Measurements from ENCODE around the gene THAP7. TPM values are rescaled to one million over a fixed set of nuclear protein-coding genes. Genes with fewer than 3 reads are reported as not detected.
"Not testable (repeated sequence)": the region's sequence is repeated elsewhere in the genome, so short reads cannot be mapped to it uniquely, and the experiment has no call there.

THAP7 gene
- total RNA-seq, 1 donor from 2014 or later: 34.9 TPM

DNA sequence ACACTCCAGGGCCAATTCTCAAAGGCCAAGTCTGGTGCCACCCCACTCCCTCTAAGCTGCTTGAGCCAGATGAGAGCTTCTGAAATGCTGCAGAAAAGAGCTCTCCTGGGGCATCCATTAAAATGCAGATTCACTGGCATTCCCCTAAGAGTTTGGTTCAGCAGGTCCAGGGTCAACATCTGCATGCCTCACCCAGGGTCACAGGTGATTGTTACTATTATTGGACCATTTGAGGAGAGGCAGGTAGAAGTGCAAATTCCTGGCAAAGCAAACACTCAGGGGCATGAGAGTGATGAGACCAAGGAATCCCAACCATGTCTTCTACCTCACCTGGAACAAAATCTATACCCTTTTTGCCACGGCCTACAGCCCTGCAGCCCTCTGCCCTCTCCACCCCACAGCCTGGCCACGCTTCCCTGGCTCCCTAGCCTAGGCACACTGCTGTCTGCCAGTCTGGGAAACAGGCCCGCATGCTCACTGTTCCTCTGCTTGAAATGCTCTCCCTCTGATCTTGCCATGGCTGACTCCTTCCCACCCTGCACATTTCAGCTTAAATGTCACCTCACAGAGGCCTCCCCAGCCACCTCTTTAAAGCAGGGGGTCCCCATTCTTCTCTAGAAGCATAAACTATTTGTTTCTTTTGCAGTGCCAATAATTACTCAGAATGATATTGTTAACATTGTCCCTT, 8.7 kb upstream of the THAP7 start:
- no peak for DNase-seq (ENCODE audit: extremely low spot score in 2 of 2)
- Histone ChIP-seq H3K4me3 (no peak overlapping the region), H3K36me3 (no peaks in the 10 kb centered on the region), H3K4me1 (peaks cover 26% of the 10 kb centered on the region), H3K9me3 (no peaks in the 10 kb centered on the region), H3K27me3 (no peaks in the 10 kb centered on the region), H3K27ac (no peak overlapping the region)
- TF ChIP-seq CTCF (IDR thresholded peaks at IDR 0.05) (no peak), POLR2A (IDR thresholded peaks at IDR 0.05) (no peak), POLR2AphosphoS5 (IDR thresholded peaks at IDR 0.05; ENCODE audit: insufficient read depth in 1 of 2, low read depth in 1 of 2) (no peak)
- intact Hi-C loops (cut with DNase I): no loop called here

DNA sequence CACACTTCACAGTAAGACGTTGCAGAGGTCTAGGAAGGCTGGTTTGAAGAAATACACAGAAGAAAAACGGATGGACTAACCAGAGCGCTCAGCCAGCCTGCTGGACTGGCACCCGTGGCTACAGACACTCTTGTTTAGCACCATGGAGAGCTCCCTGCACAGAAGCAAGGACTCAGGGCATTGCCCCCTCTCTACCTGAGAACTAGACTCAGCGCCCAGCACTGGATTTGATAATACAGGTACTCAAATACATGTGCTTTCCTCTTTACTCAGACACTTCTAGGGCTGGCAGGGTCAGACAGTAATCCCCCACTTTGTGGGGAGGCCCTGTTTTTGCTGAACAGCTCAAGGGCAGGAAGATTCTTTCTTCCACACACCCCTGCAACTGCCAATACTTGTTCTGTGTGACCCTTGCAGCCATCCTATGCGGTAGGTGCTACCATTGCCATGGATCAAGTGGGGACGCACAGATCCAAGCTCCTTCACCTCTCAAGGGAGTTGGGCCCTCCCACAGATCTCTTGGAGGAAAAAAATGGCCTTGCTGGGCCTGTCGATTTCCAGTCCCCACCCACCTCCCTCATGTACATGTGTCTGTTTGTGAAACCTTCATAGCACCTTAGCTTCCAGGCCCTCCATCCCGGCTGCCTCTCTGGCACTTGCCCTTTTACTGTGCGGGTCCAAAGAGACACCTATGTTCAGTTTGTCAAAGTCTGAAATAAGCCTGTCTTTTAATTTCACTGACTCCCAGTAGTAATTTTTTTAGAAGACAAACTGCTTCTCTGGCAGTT, 7.9 kb upstream of the THAP7 start:
- intact Hi-C loops (cut with DNase I): no loop called here
- TF ChIP-seq POLR2A (IDR thresholded peaks at IDR 0.05): no peak
- no peak for TF ChIP-seq CTCF (IDR thresholded peaks at IDR 0.05)
- no peak for TF ChIP-seq POLR2AphosphoS5 (IDR thresholded peaks at IDR 0.05; ENCODE audit: insufficient read depth in 1 of 2, low read depth in 1 of 2)
- no peaks in the 10 kb centered on the region for H3K36me3 ChIP-seq

GRCh38 chr22:21009208-21009607, 7.3 kb upstream of the THAP7 start:
- H3K27me3 ChIP-seq; H3K27ac ChIP-seq; H3K4me3 ChIP-seq; DNase-seq (ENCODE audit: extremely low spot score in 2 of 2); H3K9me3 ChIP-seq; intact Hi-C loops (cut with DNase I); H3K36me3 ChIP-seq: not testable (repeated sequence)
- H3K4me1 ChIP-seq: peaks cover 12% of the 10 kb centered on the region

More for the DNA sequence above, 7.9 kb upstream of the THAP7 start:
- H3K9me3 ChIP-seq: no peaks in the 10 kb centered on the region
- H3K27me3 ChIP-seq: no peaks in the 10 kb centered on the region
- no peak for DNase-seq (ENCODE audit: extremely low spot score in 2 of 2)
- H3K27ac ChIP-seq: no peak overlapping the region
- no peak overlapping the region for H3K4me3 ChIP-seq
- H3K4me1 ChIP-seq: peaks cover 19% of the 10 kb centered on the region

DNA sequence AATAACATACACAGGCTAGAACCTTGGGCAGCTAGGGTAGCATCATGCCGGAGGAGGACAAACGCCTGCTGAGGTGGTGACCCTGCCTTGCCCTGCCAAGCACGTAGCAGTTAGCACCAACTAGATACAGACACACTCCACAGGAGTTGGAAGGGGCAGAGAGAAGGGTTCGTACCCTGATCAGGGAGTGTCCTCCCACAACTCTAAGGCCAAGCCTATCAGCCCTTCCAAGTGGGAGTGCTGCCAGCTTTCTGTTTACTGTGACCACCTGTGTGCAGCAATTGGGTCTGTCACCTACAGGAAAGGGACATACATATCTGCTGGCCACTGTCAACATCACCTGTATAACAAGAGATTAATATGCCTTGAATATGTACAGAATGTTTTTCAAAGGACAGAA, 1.9 kb upstream of the THAP7 start:
- intact Hi-C loops (cut with DNase I): no loop called here
- peaks cover 37% of the 10 kb centered on the region for H3K4me1 ChIP-seq
- no peaks in the 10 kb centered on the region for H3K9me3 ChIP-seq
- H3K27ac ChIP-seq: no peak overlapping the region
- DNase-seq (ENCODE audit: extremely low spot score in 2 of 2): no peak
- peaks cover 0 to 15% of the 10 kb centered on the region in 2 donors for H3K36me3 ChIP-seq
- TF ChIP-seq POLR2AphosphoS5 (IDR thresholded peaks at IDR 0.05; ENCODE audit: insufficient read depth in 1 of 2, low read depth in 1 of 2) (no peak), CTCF (IDR thresholded peaks at IDR 0.05) (no peak), POLR2A (IDR thresholded peaks at IDR 0.05) (no peak)
- no peaks in the 10 kb centered on the region for H3K27me3 ChIP-seq
- H3K4me3 ChIP-seq: no peak overlapping the region

GRCh38 chr22:21000987-21001600, 824 bp downstream of the THAP7 start:
- H3K4me1 ChIP-seq: peaks cover 37% of the 10 kb centered on the region
- no peaks in the 10 kb centered on the region for H3K9me3 ChIP-seq
- H3K27me3 ChIP-seq: no peaks in the 10 kb centered on the region
- H3K27ac ChIP-seq: peak overlapping the region; percentile 95
- no peak for DNase-seq (ENCODE audit: extremely low spot score in 2 of 2)
- peaks cover 0 to 25% of the 10 kb centered on the region in 2 donors for H3K36me3 ChIP-seq
- intact Hi-C loops (cut with DNase I): no loop called here
- no peak for TF ChIP-seq CTCF (IDR thresholded peaks at IDR 0.05)
- TF ChIP-seq POLR2AphosphoS5 (IDR thresholded peaks at IDR 0.05; ENCODE audit: insufficient read depth in 1 of 2, low read depth in 1 of 2): no peak
- no peak for TF ChIP-seq POLR2A (IDR thresholded peaks at IDR 0.05)
- peak overlapping the region; percentile 51 to 79 for H3K4me3 ChIP-seq
